Neutrophil (primary cell): Measurements from ENCODE around the gene CTNND2.

Source experiments
- H3K27ac ChIP-seq: fragments of 200-600 bp; sonication (generic); 2 replicates; pipeline ENCODE4 v1.5.1; 2016; ENCODE audit warnings: mild to moderate bottlenecking, moderate library complexity
- H3K27me3 ChIP-seq: fragments of 200-600 bp; sonication (generic); 2 replicates; pipeline ENCODE4 v1.6.0; 2016; ENCODE audit warnings: mild to moderate bottlenecking
- H3K36me3 ChIP-seq: fragments of 200-600 bp; sonication (generic); 2 replicates; pipeline ENCODE4 v1.5.1; 2017
- H3K4me1 ChIP-seq, 2 experiments: fragments of 200-600 bp in 1 of 2; sonication (generic) in 1 of 2; 1 replicate in 1 of 2; 2 replicates in 1 of 2; pipeline versions ENCODE4 v1.5.1 to v1.6.1; 2013 to 2016; ENCODE audit warnings: low read depth in 1 of 2, low read length in 1 of 2, mild to moderate bottlenecking in 1 of 2, moderate library complexity in 1 of 2; ENCODE audit not compliant: control insufficient read depth in 1 of 2, insufficient read depth in 1 of 2
- H3K4me3 ChIP-seq, 2 experiments: fragments of 200-600 bp in 1 of 2; sonication (generic) in 1 of 2; 1 replicate in 1 of 2; 2 replicates in 1 of 2; pipeline ENCODE4 v1.5.1; 2013 to 2016; ENCODE audit warnings: low read depth in 1 of 2, low read length in 1 of 2, mild to moderate bottlenecking in 1 of 2, moderate library complexity in 1 of 2
- H3K9me3 ChIP-seq: fragments of 200-600 bp; sonication (generic); 2 replicates; pipeline ENCODE4 v1.5.1; 2016
- TF ChIP-seq, protein P1 (sequence below): fragments of 200-600 bp; sonication (generic); IDR thresholded peaks from 2 replicates; pipeline ENCODE4 v1.5.1; 2016; ENCODE audit warnings: antibody characterized with exemption

Gene CTNND2

DNA sequence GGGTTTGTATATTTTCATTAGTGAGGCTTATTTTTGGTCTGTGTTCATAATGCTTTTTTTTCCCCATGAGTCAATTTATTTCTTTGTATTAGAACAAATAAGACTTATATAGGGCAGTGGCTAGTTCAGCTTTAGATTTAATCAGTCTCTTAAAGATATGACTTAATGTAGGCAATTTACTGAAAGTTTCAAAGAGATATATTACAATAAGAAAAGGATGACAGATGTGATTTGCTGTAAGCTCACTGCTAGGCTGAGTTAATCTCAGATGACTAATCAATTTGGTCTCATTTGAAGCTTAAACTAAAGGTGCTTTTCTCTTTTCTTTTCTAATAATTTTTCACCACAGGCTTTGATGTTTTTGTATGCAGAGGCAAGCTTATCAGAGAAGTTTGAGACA, 851.4 kb downstream of the CTNND2 start:
- no peaks in the 10 kb centered on the region for H3K9me3 ChIP-seq
- H3K27ac ChIP-seq = no peak overlapping the region
- H3K4me3 ChIP-seq = no peak overlapping the region
- no peaks in the 10 kb centered on the region for H3K27me3 ChIP-seq
- no peaks in the 10 kb centered on the region for H3K36me3 ChIP-seq
- H3K4me1 ChIP-seq = no peaks in the 10 kb centered on the region
- TF ChIP-seq, protein P1, sequence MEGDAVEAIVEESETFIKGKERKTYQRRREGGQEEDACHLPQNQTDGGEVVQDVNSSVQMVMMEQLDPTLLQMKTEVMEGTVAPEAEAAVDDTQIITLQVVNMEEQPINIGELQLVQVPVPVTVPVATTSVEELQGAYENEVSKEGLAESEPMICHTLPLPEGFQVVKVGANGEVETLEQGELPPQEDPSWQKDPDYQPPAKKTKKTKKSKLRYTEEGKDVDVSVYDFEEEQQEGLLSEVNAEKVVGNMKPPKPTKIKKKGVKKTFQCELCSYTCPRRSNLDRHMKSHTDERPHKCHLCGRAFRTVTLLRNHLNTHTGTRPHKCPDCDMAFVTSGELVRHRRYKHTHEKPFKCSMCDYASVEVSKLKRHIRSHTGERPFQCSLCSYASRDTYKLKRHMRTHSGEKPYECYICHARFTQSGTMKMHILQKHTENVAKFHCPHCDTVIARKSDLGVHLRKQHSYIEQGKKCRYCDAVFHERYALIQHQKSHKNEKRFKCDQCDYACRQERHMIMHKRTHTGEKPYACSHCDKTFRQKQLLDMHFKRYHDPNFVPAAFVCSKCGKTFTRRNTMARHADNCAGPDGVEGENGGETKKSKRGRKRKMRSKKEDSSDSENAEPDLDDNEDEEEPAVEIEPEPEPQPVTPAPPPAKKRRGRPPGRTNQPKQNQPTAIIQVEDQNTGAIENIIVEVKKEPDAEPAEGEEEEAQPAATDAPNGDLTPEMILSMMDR = no peak

DNA sequence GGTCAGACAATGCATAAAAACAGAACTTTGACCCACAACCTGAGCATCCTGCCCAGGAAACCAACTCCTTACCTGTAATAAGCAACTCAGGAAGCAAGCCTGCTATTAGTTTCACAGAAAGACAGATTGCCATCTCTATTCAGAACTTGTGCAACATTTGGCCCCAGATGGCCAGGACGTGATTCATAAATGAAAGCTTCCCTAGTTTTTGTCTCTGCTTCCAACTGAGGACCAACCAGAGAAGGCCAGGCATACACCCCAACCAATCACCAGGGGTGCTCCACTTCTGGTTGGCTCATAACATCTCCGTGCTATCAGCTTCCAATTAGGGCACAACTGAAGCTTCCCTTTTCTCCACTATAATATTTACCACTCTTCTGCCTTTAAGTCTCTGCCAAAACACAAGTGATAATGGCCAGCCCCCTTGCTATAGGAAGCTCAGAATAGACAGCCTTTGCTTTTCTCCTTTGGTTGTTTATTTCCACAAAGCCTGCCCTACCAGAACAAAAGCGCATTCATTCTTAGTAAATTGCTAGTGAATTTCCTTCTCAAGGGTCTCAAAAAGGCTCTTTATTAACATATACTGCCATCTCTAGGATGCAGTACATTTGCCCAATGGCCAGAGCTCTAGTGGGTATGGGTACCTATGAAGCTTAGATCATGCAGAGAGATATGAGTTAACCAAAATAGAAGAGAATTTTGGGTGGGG, 853.5 kb downstream of the CTNND2 start:
- Histone ChIP-seq H3K4me1 (no peaks in the 10 kb centered on the region), H3K27me3 (no peaks in the 10 kb centered on the region), H3K4me3 (no peak overlapping the region), H3K9me3 (no peaks in the 10 kb centered on the region), H3K27ac (no peak overlapping the region), H3K36me3 (no peaks in the 10 kb centered on the region)
- TF ChIP-seq, protein P1 = no peak

DNA sequence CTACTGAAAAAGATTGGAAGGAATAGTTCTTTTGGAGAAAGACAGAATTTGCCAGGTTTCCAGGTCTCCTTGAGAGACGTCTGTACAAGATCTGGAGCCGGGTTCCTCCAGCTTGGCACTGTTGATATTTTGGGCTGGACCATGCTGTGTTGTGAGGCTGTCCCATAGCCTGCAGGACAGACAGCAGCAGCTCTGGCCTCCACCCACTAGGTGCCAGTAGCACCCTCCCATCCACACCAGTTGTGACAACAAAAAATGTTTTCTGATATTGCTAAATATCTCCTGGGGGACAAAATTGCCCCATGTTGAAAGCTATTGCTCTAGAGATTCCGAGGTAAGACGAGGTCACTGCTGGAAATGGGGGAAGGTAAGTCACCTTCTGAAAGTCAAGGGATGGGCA, 855.5 kb downstream of the CTNND2 start:
- Histone ChIP-seq H3K9me3 (no peaks in the 10 kb centered on the region), H3K27me3 (no peaks in the 10 kb centered on the region), H3K36me3 (no peaks in the 10 kb centered on the region), H3K4me1 (no peaks in the 10 kb centered on the region), H3K4me3 (no peak overlapping the region), H3K27ac (no peak overlapping the region)
- TF ChIP-seq, protein P1 = no peak

- Histone ChIP-seq H3K9me3 (no peaks in the 10 kb centered on the region), H3K27me3 (no peaks in the 10 kb centered on the region), H3K4me3 (no peak overlapping the region), H3K27ac (no peak overlapping the region), H3K4me1 (no peaks in the 10 kb centered on the region), H3K36me3 (no peaks in the 10 kb centered on the region)
- TF ChIP-seq, protein P1 = no peak
Measured at GRCh38 chr5:11047625-11048024, 856.6 kb downstream of the CTNND2 start.

GRCh38 chr5:11047030-11047429, 857.2 kb downstream of the CTNND2 start:
- no peaks in the 10 kb centered on the region for H3K27me3 ChIP-seq
- no peaks in the 10 kb centered on the region for H3K4me1 ChIP-seq
- H3K36me3 ChIP-seq = no peaks in the 10 kb centered on the region
- H3K9me3 ChIP-seq = no peaks in the 10 kb centered on the region
- H3K4me3 ChIP-seq = no peak overlapping the region
- no peak overlapping the region for H3K27ac ChIP-seq
- TF ChIP-seq, protein P1 = no peak

DNA sequence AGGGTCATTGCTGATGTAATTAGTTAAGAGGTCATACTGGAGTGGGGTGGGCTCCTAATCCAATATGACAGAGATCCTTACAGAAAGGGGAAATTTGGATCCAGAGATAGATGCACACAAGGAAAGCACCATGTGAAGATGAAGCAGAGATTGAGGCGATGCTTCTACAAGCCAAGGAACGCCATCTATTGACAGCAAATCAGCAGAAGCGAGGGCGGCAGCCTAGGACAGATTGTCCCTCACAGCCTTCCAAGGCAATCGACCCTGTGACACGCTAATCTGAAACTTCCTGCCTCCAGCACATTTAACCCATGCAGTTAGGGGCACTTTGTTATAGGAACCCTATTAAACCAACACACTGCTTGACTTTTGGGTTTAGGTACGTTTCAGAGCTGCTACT, 858.1 kb downstream of the CTNND2 start:
- Histone ChIP-seq H3K27ac (no peak overlapping the region), H3K27me3 (no peaks in the 10 kb centered on the region), H3K36me3 (no peaks in the 10 kb centered on the region), H3K4me3 (no peak overlapping the region), H3K4me1 (no peaks in the 10 kb centered on the region), H3K9me3 (no peaks in the 10 kb centered on the region)
- TF ChIP-seq, protein P1 = no peak
